Fibroblast of the aortic adventitia (primary cell): Measurements from ENCODE around the gene HAUS7. TPM values are rescaled to one million over a fixed set of nuclear protein-coding genes. Genes with fewer than 3 reads are reported as not detected.

ENCODE experiments used
- DNase-seq: peaks from one replicate; pipeline ENCODE4 v3.0.0-alpha.2; 2010; ENCODE audit warnings: low read depth
- H3K4me3 ChIP-seq: 2 replicates; pipeline ENCODE4 v1.5.1; 2011; ENCODE audit warnings: low read depth, mild to moderate bottlenecking, control low read depth, low read length, moderate library complexity
- total RNA-seq: library from RNA; depleted of rRNA; stranded (reverse); fragments of >200 nt; gene quantifications from 2 replicates; pipeline ENCODE4 v1.2.3, GENCODE V29; 2012; ENCODE audit warnings: low replicate concordance
- TF ChIP-seq, protein P1 (sequence below): IDR thresholded peaks from 2 replicates; pipeline ENCODE4 v1.5.1; 2011; ENCODE audit warnings: mild to moderate bottlenecking, low read length, control low read depth, inconsistent platforms; ENCODE audit not compliant: insufficient read depth

HAUS7 gene
- total RNA-seq, 1 donor: 16.4 TPM

DNA sequence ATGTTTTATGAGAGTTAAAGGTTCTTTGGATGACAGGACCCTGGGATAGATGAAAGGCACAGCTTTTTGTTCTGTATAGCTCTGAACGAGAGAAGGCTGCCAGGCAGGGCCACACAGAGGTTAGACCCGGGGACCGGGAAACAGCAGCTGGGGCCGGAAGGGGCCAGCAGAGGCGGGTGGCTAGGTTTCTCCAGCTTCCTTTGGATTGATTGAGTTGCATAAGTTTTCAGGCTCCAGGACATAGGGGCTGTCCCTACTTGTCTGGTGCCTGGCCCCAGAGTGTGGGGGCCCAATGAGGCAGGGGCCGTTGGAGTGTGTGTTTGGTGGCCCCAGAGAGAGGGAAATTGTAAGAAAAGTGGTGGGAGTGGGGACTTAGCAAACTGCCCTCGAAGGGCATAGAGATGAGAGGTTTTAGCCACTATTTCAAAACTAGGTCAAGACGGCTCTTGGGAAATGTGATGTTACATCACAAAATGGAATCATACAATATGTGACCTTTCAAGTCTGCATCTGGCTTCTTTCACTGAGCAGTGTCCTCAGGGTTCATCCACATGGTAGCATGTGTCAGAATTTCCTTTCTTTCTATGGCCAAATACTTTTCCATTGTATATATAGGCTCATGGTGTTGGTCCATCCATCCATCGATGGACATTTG is 55.4 kb downstream of the HAUS7 start:
- TF ChIP-seq, protein P1, sequence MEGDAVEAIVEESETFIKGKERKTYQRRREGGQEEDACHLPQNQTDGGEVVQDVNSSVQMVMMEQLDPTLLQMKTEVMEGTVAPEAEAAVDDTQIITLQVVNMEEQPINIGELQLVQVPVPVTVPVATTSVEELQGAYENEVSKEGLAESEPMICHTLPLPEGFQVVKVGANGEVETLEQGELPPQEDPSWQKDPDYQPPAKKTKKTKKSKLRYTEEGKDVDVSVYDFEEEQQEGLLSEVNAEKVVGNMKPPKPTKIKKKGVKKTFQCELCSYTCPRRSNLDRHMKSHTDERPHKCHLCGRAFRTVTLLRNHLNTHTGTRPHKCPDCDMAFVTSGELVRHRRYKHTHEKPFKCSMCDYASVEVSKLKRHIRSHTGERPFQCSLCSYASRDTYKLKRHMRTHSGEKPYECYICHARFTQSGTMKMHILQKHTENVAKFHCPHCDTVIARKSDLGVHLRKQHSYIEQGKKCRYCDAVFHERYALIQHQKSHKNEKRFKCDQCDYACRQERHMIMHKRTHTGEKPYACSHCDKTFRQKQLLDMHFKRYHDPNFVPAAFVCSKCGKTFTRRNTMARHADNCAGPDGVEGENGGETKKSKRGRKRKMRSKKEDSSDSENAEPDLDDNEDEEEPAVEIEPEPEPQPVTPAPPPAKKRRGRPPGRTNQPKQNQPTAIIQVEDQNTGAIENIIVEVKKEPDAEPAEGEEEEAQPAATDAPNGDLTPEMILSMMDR: no peak
- no peak overlapping the region for H3K4me3 ChIP-seq
- peak; percentile 2 for DNase-seq

DNA sequence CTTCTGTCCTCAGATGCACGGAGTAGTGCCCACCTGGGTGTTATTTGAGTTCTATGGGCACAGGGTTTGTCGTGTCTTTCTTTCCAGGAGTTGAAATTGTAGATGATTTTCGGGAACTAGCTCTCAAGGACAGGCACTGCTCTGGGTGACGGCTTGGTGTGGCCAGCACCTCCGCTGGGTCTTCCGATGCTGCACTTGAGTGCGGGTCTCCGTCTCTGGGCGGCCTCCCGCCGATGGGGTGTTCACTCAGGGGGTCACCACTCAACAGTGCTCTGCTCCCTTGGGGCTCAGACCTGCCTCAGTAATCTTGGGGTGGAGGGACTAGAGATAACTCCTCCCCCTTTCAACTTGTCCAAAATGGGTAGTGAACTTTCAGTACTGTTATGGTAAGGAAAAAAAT is 56.6 kb downstream of the HAUS7 start:
- no peak for DNase-seq
- TF ChIP-seq, protein P1: no peak
- H3K4me3 ChIP-seq: no peak overlapping the region

DNA sequence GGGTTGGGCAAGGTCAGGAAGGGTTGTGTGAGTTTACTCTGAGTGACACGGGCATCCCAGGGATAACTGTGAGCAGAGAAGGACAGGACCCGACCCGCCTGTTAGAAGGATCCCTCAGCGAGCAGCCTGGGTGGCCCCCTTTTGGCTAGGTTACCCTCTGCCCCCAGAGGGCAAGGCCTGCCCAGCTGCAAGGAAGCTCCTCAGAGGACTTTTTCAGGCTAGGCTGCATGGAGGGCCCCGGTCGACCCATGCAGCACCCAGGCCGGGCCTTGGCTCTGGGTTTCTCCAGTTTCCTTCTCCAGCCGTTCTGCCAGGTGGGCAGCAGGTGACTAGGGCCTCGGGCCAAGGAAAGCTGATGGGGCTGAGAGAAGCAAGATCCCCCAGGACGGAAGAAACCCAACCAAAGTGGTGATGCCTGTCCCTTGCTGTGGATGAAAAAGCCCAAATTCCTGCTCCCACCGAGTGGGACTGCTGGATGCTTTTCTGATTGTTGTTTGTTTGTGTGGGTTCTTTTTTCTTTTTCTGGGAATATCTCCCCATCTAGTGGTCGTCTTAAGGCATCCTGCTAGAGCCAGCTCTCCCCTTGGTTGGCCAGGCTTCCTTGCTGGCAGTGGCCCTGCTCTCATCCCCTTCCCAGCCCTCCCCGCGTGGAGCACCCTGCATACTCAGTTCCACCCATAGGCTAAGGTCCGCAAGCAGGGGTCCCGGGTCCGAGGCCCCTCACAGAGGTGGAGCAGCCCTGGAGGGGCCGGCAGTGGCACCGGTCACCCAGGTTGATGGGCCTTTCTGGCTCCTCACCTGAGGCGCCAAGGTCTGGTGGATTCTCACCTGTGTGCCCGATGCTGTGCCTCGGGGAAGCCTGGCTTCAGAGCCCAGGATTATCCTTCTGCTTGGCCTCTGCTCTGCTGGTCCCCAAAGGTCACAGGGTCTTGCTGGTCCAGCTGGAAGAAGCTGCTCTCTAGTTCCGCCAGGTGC is 57.3 kb downstream of the HAUS7 start:
- DNase-seq: no peak
- no peak overlapping the region for H3K4me3 ChIP-seq
- TF ChIP-seq, protein P1: no peak

DNA sequence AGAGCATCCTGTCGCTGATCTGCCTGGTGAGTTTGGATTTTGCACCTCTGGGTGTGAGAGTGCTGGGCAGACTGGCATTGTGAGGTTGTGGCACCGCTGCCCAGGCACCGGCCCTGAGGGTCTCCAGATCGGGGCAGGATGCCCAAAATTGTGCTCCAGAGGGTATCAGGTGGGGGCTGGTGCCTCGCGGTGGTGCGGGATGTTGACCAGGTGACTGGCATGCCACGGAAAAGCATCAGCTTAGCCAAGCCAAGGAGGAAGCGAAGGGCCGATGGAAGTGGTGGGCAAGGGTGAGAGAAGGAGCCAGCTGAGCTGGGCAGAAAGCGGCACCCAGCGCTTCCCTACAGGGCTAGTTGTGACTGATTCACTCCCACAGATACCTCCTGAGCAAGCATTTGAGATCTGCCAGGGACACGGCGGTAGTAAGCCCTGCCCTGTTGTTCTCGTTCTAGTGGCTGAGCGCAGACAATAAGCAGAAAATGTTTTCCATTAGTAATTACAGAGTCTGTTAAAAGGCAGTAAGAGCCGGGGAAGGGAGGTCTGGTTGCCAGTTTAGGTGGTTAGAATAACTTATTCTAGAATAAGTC is 58.3 kb downstream of the HAUS7 start:
- H3K4me3 ChIP-seq: no peak overlapping the region

DNA sequence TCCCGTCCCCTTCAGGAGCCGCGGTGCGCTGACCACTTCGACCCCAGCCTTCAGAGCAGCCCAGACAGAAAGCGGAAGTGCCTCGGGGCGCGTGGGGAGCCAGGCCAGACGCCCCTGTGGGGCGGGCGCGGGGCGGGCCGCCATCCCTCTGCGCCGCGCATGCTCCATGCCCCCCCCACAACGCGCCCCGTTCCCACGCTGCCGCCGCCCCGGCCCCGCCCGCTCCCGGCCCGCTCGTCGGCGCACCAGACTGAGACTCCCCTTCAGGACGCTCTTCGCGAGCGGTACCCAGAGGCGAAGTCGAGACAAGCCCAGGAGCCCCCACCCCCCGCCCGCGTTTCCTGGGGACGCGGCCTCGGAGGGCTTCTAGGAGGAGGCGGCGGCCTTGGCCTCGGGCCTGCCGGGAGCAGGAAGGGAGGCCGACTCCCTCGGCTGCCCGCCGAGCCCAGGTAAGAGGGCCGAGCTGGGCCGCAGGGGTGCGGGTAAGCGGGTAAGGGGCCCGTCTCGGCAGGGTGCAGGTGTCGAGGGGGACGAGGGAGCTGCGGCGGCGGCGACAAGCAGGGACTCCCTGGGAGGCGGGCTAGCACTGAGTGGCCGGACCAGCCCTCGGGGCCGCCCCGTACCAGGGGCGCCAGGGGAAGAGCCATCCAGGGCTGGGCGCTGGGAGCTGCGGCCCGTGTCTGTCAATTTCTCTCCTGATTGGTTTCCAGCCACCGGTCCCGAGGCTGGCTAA is 59.0 kb downstream of the HAUS7 start, which contains the start of gene ZFP92:
ZFP92 (plus strand) TSS at position 218 of the 733 bp plus-strand sequence. CDS start 6,851 bp downstream, outside the sequence.
- no peak for DNase-seq
- TF ChIP-seq, protein P1: no peak
- H3K4me3 ChIP-seq: peak within 1 kb of the TSS; percentile 22

More for the DNA sequence above, 58.3 kb downstream of the HAUS7 start:
- TF ChIP-seq, protein P1: no peak
- no peak for DNase-seq

DNA sequence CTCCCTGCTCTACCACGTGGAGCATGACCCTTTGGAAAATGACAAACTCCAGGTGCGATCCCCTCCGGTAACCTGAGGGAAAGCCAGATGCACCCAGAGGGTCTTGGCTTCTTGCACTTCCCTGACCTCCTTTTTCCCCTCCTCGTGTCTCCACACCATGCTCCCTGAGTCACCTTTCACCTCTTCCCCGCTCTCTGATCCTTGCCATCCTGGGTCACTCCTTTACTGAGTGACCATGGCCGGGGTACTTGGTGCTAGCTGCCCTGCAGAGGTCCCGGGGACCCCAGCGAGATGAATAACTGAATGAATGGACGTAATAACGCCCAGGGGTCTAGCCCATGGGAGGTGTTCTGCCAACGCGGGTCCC is 59.5 kb downstream of the HAUS7 start:
- H3K4me3 ChIP-seq: no peak overlapping the region
- no peak for DNase-seq
- TF ChIP-seq, protein P1: no peak
